GM12865 (cell line): ENCODE measurements around the gene PALLD.

Experiments
- DNase-seq: peaks from one replicate; pipeline ENCODE4 v3.0.0; 2010; ENCODE audit warnings: low read depth
- H3K4me3 ChIP-seq: 2 replicates; pipeline ENCODE4 v1.5.1; 2011; ENCODE audit warnings: mild to moderate bottlenecking, low read depth, low read length, control low read depth
- CTCF ChIP-seq: IDR thresholded peaks from 2 replicates; pipeline ENCODE4 v1.5.1; 2011; ENCODE audit warnings: low read length, control low read depth, low read depth, inconsistent platforms; ENCODE audit not compliant: insufficient read depth; ENCODE audit errors: missing control alignments

Gene PALLD

GRCh38 chr4:168484626-168485025 lies 12.2 kb upstream of the PALLD start:
- no peak for DNase-seq
- no peak for TF ChIP-seq CTCF
- H3K4me3 ChIP-seq = no peak overlapping the region

GRCh38 chr4:168485156-168485910 lies 11.5 kb upstream of the PALLD start:
- DNase-seq = no peak
- TF ChIP-seq CTCF = no peak
- no peak overlapping the region for H3K4me3 ChIP-seq

- DNase-seq = no peak
- no peak overlapping the region for H3K4me3 ChIP-seq
- TF ChIP-seq CTCF = no peak
These were observed 10.0 kb upstream of the PALLD start for GRCh38 chr4:168486912-168487281.

GRCh38 chr4:168487282-168488035 lies 9.4 kb upstream of the PALLD start:
- H3K4me3 ChIP-seq = no peak overlapping the region
- DNase-seq = no peak
- no peak for TF ChIP-seq CTCF

GRCh38 chr4:168488869-168489274 lies 8.0 kb upstream of the PALLD start:
- no peak for TF ChIP-seq CTCF
- DNase-seq = no peak
- H3K4me3 ChIP-seq = no peak overlapping the region

GRCh38 chr4:168489616-168490015 lies 7.2 kb upstream of the PALLD start:
- TF ChIP-seq CTCF = no peak
- DNase-seq = no peak
- H3K4me3 ChIP-seq = no peak overlapping the region

GRCh38 chr4:168490711-168491110 lies 6.1 kb upstream of the PALLD start:
- DNase-seq = no peak
- TF ChIP-seq CTCF = no peak

More at GRCh38 chr4:168490711-168491110, 6.1 kb upstream of the PALLD start:
- no peak overlapping the region for H3K4me3 ChIP-seq
